Fibroblast of lung (primary cell): ENCODE results near the gene ZNF862. TPM values are rescaled to one million over a fixed set of nuclear protein-coding genes. Genes with fewer than 3 reads are reported as not detected.

Experiments
- DNase-seq, 2 donors: peaks; one replicate each; pipeline versions ENCODE4 v3.0.0 to v3.0.0-alpha.2; 2010; ENCODE audit warnings: low read depth in 2 of 2
- H2AFZ ChIP-seq: 2 replicates; pipeline ENCODE4 v1.5.1; 2012; ENCODE audit warnings: low read length, control low read depth, inconsistent platforms
- H3K27ac ChIP-seq: 2 replicates; pipeline ENCODE4 v1.5.1; 2011; ENCODE audit warnings: low read length, control low read depth; ENCODE audit not compliant: insufficient read depth
- H3K27me3 ChIP-seq: 2 replicates; pipeline ENCODE4 v1.5.1; 2011; ENCODE audit warnings: mild to moderate bottlenecking, low read length; ENCODE audit not compliant: control insufficient read depth, insufficient read depth
- H3K36me3 ChIP-seq: 2 replicates; pipeline ENCODE4 v1.5.1; 2011; ENCODE audit warnings: low read length; ENCODE audit not compliant: control insufficient read depth, insufficient read depth
- H3K4me1 ChIP-seq: 2 replicates; pipeline ENCODE4 v1.5.1; 2011; ENCODE audit warnings: low read length; ENCODE audit not compliant: control insufficient read depth, insufficient read depth; ENCODE audit errors: extremely low read depth
- H3K4me2 ChIP-seq: 2 replicates; pipeline ENCODE4 v1.5.1; 2011; ENCODE audit warnings: low read length, control low read depth; ENCODE audit not compliant: insufficient read depth; ENCODE audit errors: extremely low read depth
- H3K4me3 ChIP-seq, 4 experiments: fragments of 200-600 bp in 1 of 4; sonication (generic) in 1 of 4; replicated peaks in 1 of 4; 2 replicates each; pipeline ENCODE4 v1.5.1; 2011 to 2016; ENCODE audit warnings: low read length in 4 of 4, low read depth in 3 of 4, mild to moderate bottlenecking in 3 of 4, control low read depth in 2 of 4, inconsistent platforms in 1 of 4, mixed read lengths in 1 of 4; ENCODE audit not compliant: insufficient read depth in 1 of 4; ENCODE audit errors: control extremely low read depth in 1 of 4
- H3K79me2 ChIP-seq: 2 replicates; pipeline ENCODE4 v1.5.1; 2012; ENCODE audit warnings: mild to moderate bottlenecking, low read length, inconsistent platforms; ENCODE audit not compliant: control insufficient read depth, insufficient read depth
- H3K9ac ChIP-seq: 2 replicates; pipeline ENCODE4 v1.5.1; 2011; ENCODE audit warnings: mild to moderate bottlenecking, low read length, control low read depth; ENCODE audit not compliant: insufficient read depth
- H3K9me3 ChIP-seq: 2 replicates; pipeline ENCODE4 v1.5.1; 2012; ENCODE audit warnings: low read depth, low read length; ENCODE audit not compliant: control insufficient read depth, insufficient read depth
- H4K20me1 ChIP-seq: 2 replicates; pipeline ENCODE4 v1.5.1; 2011; ENCODE audit warnings: low read length; ENCODE audit not compliant: control insufficient read depth, insufficient read depth; ENCODE audit errors: extremely low read depth
- EZH2 ChIP-seq: IDR thresholded peaks from 2 replicates; pipeline ENCODE4 v1.5.1; 2012; ENCODE audit warnings: low read length, control low read depth, mild to moderate bottlenecking; ENCODE audit errors: missing control alignments
- polyA plus RNA-seq, 2 donors: library from polyadenylated mRNA; depleted of rRNA in 1 of 2; stranded (reverse) in 1 of 2; unstranded in 1 of 2; fragments of >200 nt; gene quantifications; 2 replicates each; pipeline ENCODE4 v1.2.1, GENCODE V29; 2011 to 2012; ENCODE audit warnings: missing spikeins in 1 of 2
- total RNA-seq: library from RNA; depleted of rRNA; stranded (reverse); fragments of >200 nt; gene quantifications from 2 replicates; pipeline ENCODE4 v1.2.1, GENCODE V29; 2014
- TF ChIP-seq, protein P1 (sequence below), 2 donors: IDR thresholded peaks in 1 of 2; conservative IDR thresholded peaks in 1 of 2; 1 replicate in 1 of 2; 2 replicates in 1 of 2; pipeline ENCODE4 v1.5.1; 2011 to 2012; ENCODE audit warnings: low read length in 2 of 2, control low read depth in 1 of 2, inconsistent platforms in 1 of 2, low read depth in 1 of 2, mild to moderate bottlenecking in 1 of 2

ZNF862 gene
- total and polyA plus RNA-seq, 2 donors (not counting 1 experiment from before 2014, with no cell fraction given), result 4.7 to 10.9 TPM

DNA sequence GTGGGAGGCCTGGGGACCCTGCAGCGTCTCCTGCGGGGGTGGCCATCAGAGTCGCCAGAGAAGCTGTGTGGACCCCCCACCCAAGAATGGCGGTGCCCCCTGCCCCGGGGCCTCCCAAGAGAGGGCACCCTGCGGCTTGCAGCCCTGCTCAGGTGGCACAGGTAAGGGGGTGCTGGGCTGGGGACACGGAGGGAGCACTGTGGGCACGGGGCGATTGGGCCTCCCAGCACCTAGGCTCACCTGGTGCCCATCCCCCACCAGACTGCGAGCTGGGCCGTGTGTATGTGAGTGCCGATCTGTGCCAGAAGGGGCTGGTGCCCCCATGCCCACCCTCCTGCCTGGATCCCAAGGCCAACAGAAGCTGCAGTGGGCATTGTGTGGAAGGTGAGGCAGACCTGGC lies 35.2 kb upstream of the ZNF862 start:
- Histone ChIP-seq H3K9ac (no peak overlapping the region), H2AFZ (no peak overlapping the region), H3K79me2 (no peaks in the 10 kb centered on the region), H3K4me2 (no peak overlapping the region), H3K27ac (no peak overlapping the region), H3K9me3 (no peaks in the 10 kb centered on the region), H4K20me1 (no peaks in the 10 kb centered on the region), H3K36me3 (no peaks in the 10 kb centered on the region), H3K27me3 (no peaks in the 10 kb centered on the region), H3K4me1 (no peaks in the 10 kb centered on the region), H3K4me3 (no peak overlapping the region)
- TF ChIP-seq, protein P1, sequence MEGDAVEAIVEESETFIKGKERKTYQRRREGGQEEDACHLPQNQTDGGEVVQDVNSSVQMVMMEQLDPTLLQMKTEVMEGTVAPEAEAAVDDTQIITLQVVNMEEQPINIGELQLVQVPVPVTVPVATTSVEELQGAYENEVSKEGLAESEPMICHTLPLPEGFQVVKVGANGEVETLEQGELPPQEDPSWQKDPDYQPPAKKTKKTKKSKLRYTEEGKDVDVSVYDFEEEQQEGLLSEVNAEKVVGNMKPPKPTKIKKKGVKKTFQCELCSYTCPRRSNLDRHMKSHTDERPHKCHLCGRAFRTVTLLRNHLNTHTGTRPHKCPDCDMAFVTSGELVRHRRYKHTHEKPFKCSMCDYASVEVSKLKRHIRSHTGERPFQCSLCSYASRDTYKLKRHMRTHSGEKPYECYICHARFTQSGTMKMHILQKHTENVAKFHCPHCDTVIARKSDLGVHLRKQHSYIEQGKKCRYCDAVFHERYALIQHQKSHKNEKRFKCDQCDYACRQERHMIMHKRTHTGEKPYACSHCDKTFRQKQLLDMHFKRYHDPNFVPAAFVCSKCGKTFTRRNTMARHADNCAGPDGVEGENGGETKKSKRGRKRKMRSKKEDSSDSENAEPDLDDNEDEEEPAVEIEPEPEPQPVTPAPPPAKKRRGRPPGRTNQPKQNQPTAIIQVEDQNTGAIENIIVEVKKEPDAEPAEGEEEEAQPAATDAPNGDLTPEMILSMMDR (conservative IDR thresholded peaks at IDR 0.05 in 1 of 2, IDR thresholded peaks at IDR 0.05 in 1 of 2; ENCODE audit: low read depth in 1 of 2, low read length in 2 of 2), result no peak
- no peak for TF ChIP-seq EZH2
- no peak for DNase-seq

DNA sequence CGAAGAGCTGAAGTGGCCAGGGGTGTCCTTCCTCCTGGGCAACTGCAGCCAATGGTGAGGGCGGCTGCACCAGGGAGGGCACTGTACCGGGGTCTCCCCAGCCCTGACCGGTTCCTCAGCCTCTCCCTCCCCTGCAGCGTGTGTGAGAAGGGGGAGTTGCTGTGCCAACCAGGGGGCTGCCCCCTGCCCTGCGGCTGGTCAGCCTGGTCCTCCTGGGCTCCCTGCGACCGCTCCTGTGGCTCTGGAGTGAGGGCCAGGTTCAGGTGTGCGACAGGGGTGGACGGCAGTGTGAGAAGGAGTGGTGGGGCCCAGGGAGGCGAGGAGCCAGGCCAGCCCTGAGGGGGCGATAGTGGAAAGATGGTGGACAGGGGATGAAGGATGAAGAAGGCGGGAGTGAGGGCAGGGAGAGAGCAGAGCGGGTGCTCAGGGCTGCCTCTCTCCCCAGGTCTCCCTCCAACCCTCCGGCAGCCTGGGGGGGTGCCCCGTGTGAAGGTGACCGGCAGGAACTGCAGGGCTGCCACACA lies 34.6 kb upstream of the ZNF862 start:
- Histone ChIP-seq H3K4me1 (no peaks in the 10 kb centered on the region), H2AFZ (no peak overlapping the region), H3K36me3 (no peaks in the 10 kb centered on the region), H3K9me3 (no peaks in the 10 kb centered on the region), H3K9ac (no peak overlapping the region), H3K4me3 (no peak overlapping the region), H3K27ac (no peak overlapping the region), H4K20me1 (no peaks in the 10 kb centered on the region), H3K27me3 (no peaks in the 10 kb centered on the region), H3K79me2 (no peaks in the 10 kb centered on the region), H3K4me2 (no peak overlapping the region)
- no peak for DNase-seq
- TF ChIP-seq EZH2, result no peak
- TF ChIP-seq, protein P1 (conservative IDR thresholded peaks at IDR 0.05 in 1 of 2, IDR thresholded peaks at IDR 0.05 in 1 of 2; ENCODE audit: low read depth in 1 of 2, low read length in 2 of 2), result no peak

DNA sequence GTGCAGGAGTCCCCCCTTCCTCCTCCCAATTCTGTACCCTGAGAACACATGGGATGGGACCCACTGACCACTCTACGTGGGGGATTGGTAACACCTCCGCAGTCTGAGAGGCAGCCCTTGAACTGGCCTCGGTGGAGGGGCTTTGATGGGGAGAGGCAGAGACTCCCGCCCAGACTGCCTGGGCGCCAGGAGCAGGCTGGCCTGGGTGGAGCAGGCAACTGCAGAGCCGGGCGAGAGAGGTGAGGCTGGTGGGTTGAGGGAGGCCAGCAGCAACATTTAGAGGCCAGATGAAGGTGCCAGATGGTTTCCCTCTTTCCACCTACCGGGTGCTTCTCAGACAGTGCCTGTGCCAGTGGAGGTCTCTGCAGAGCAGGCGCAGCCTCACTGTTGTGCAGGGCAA lies 34.1 kb upstream of the ZNF862 start:
- Histone ChIP-seq H3K79me2 (no peaks in the 10 kb centered on the region), H3K36me3 (no peaks in the 10 kb centered on the region), H3K27me3 (no peaks in the 10 kb centered on the region), H3K9ac (no peak overlapping the region), H3K9me3 (no peaks in the 10 kb centered on the region), H3K4me2 (no peak overlapping the region), H2AFZ (no peak overlapping the region), H3K4me3 (no peak overlapping the region), H3K4me1 (no peaks in the 10 kb centered on the region), H3K27ac (no peak overlapping the region), H4K20me1 (no peaks in the 10 kb centered on the region)
- TF ChIP-seq EZH2, result no peak
- TF ChIP-seq, protein P1 (conservative IDR thresholded peaks at IDR 0.05 in 1 of 2, IDR thresholded peaks at IDR 0.05 in 1 of 2; ENCODE audit: low read depth in 1 of 2, low read length in 2 of 2), result no peak
- DNase-seq, result no peak
